Measurements from ENCODE around the gene ULBP2. TPM values are rescaled to one million over a fixed set of nuclear protein-coding genes. Genes with fewer than 3 reads are reported as not detected.
"Not testable (repeated sequence)": the region's sequence is repeated elsewhere in the genome, so short reads cannot be mapped to it uniquely, and the experiment has no call there.

Gene ULBP2
- total RNA-seq, 1 donor, result 6.9 TPM

DNA sequence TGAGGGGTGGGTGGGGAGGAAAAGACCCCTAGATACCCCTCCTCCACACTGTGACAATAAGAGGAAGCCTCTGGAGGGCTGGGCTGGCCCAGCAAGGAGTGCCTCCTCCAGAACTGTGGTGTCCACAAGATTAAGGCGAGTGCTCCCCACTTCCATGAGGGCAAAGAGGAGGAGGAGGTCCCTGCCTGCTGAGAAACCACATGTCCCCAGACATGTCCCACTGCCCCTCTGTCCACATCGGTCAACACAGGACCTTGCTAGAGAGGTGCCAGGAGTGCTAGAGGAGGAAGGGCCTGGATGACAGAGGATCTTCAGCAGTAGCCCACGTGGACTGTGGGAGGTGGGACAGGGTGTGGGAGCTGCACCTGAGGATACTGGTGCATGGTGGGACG lies 22.0 kb upstream of the ULBP2 start:
- TF ChIP-seq, protein P1, sequence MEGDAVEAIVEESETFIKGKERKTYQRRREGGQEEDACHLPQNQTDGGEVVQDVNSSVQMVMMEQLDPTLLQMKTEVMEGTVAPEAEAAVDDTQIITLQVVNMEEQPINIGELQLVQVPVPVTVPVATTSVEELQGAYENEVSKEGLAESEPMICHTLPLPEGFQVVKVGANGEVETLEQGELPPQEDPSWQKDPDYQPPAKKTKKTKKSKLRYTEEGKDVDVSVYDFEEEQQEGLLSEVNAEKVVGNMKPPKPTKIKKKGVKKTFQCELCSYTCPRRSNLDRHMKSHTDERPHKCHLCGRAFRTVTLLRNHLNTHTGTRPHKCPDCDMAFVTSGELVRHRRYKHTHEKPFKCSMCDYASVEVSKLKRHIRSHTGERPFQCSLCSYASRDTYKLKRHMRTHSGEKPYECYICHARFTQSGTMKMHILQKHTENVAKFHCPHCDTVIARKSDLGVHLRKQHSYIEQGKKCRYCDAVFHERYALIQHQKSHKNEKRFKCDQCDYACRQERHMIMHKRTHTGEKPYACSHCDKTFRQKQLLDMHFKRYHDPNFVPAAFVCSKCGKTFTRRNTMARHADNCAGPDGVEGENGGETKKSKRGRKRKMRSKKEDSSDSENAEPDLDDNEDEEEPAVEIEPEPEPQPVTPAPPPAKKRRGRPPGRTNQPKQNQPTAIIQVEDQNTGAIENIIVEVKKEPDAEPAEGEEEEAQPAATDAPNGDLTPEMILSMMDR (IDR thresholded peaks at IDR 0.05; ENCODE audit: insufficient read depth, low read depth, low read length), result no peak
- no peak overlapping the region for H3K4me3 ChIP-seq (ENCODE audit: low read depth, low read length)
- no peak for DNase-seq (ENCODE audit: low read depth)

DNA sequence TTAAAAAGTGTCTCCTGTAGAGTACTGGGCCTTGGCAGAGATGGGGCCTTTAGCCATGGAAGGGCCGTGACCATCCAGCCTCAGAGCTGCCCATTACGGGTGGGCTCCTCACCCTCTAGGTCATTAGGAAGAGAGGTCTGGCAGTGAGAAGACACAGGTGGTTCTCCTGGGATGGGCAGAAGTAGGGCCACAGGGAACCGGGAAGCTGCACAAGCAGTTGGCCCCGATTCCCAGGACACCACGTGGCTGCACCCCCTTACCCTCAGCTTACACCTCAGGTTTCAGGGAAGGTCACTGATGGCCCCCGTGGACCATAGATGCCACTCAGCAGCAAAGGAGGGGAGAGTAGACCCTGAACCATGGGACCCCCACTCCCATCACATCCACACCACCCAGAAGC lies 20.5 kb upstream of the ULBP2 start:
- H3K4me3 ChIP-seq (ENCODE audit: low read depth, low read length), result no peak overlapping the region
- TF ChIP-seq, protein P1 (IDR thresholded peaks at IDR 0.05; ENCODE audit: insufficient read depth, low read depth, low read length), result no peak
- no peak for DNase-seq (ENCODE audit: low read depth)

DNA sequence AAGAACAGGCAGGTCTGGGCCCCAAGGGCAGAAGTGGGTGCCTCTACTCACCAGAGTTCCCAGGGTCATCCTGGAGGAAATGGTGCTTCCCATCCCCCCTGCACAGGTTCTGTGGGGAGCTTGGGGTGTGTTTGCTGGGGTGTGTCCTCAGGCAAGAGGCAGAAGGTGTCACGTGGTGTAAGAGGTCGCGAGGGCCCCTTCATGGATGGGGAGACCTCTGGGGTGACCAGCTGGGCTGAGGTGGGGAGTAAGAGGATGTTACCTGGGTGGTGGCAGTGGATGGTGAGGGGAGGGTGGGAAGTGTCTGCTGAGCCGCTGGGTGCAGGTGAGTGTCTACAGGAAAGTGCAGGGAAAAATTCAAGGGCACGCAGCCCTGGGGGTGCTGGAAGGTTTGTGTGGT lies 19.7 kb upstream of the ULBP2 start:
- not testable (repeated sequence) for DNase-seq (ENCODE audit: low read depth); H3K4me3 ChIP-seq (ENCODE audit: low read depth, low read length)

DNA sequence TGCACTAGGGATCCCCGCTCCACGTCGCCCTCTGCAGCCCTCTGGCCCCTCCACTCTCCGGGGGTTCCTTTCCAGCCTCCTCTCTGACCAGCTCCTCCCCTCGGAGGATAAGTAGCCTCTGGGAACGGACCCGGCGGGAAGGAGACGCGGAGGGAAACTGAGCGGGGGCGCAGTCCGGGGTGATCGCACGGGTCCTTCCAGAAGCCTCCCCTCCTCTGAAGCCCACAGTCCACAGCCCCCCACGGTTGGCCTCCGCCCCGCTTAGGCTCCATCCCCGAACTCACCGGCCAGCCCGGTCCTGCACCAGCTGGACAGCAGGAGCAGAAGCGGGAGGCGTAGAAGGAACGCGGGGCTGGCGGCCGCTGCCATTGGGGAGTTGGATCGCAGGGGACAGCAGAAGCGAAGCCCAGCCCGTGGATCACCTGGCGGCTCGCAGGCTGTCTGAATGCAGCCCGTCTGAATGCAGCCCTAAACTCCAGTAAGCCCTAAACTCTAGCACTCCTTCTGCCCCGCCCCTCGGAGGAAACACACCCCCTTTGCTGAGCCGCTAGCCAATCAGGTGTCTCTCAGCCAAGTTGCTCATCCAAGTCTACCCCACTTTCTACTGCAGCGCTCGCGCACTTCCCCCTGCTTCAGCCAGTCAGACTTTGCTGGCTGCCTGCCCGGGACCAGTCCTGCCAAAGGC lies 19.0 kb upstream of the ULBP2 start, which contains the start of gene RAET1G:
Gene RAET1G (minus strand): TSS at position 480 of the 685 bp plus-strand sequence. CDS start 111 bp downstream, at position 369.
- TF ChIP-seq, protein P1 (IDR thresholded peaks at IDR 0.05; ENCODE audit: insufficient read depth, low read depth, low read length), result no peak
- DNase-seq (ENCODE audit: low read depth), result peak; percentile 92
- peak within 1 kb of the TSS; percentile 60 for H3K4me3 ChIP-seq (ENCODE audit: low read depth, low read length)

DNA sequence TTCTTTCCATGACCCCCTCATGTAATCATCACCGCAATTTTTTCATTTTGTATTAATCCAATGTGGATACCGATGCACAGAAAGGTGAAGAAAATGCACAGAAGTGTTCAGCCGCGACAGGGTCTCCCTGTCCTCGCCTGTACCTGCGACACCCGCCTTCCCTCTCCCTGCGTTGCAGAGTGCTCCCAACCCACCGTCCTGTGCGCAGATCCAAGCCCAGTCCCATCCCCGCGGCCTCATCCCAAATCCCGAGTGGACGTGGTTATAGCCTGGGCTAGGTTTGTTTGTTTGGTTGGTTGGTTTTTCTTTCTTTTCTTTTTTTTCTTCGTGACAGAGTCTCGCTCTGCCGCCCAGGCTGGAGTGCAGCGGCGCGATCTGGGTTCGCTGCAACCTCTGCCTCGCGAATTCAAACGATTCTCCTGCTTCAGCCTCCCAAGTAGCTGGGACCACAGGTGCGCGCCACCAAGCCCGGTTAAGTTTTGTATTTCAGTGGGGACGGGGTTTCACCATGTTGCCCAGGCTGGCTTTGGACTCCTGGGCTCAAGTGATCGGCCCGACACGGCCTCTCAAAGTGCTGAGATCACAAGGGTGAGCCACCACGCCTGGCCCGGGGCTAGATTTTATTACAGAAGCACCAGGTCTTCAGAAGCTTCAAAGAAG lies 18.4 kb upstream of the ULBP2 start:
- H3K4me3 ChIP-seq (ENCODE audit: low read depth, low read length), result peak overlapping the region; percentile 60
- no peak for DNase-seq (ENCODE audit: low read depth)
- TF ChIP-seq, protein P1 (IDR thresholded peaks at IDR 0.05; ENCODE audit: insufficient read depth, low read depth, low read length), result no peak

DNA sequence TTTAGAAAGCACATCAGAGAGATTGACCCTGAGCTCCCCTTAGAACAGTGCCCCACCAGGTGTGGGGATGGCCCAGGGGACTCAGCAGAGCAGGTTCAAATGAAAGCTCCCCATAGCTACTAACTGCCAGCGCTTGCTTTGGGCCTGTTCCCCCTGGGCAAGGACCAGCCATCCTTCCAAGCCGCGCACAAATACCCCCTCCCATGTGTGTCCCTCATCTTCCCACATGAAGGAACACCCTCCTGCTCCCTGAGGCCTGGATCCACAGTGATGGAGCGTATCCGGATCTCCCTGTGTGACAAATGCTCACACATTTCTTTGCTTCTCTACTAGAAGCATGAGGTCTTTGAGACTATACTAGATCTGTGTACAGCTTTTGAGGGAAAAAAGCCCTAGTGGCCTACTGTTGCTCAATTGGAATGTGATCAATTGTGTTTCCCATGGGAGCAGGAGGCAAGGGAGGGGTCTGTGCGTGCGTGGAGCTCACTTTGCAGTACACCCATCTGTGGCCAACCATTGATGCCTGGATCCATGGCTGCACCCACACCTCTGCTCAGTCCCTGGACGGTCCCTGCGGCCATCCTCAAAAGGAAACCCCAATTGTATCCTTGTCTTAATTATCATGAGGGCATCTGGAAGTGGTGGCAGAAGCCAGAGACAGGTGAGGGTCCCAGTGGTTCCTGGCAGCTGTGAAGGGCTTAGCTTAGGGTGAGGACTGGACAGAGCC lies 17.4 kb upstream of the ULBP2 start:
- TF ChIP-seq, protein P1 (IDR thresholded peaks at IDR 0.05; ENCODE audit: insufficient read depth, low read depth, low read length), result no peak
- no peak for DNase-seq (ENCODE audit: low read depth)
- H3K4me3 ChIP-seq (ENCODE audit: low read depth, low read length), result no peak overlapping the region

DNA sequence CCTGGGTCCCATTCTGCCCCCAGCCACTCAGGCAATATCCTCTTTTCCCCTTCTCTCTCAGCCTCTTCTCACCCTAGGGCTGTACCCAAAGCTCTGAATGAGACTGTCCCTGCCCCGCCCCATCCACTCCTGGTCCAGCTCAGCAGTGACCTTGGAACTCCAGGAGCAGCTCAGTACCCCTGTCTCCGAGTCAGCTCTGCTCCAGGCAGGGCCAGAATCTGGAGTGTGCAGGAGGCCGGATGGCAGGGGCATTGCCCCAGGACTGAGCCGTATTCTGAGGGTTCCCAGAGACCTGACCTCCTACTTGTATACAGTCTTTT lies 16.9 kb upstream of the ULBP2 start:
- no peak overlapping the region for H3K4me3 ChIP-seq (ENCODE audit: low read depth, low read length)
- TF ChIP-seq, protein P1 (IDR thresholded peaks at IDR 0.05; ENCODE audit: insufficient read depth, low read depth, low read length), result no peak
- no peak for DNase-seq (ENCODE audit: low read depth)
